ENCODE measurements around the gene ARID1B.

GRCh38 chr6:157203764-157204163 is 426.6 kb downstream of the ARID1B start:
- TF ChIP-seq ZNF692 (tag by site-specific recombination; IDR thresholded peaks at IDR 0.05) (no peak), CTCF (tag by site-specific recombination; IDR thresholded peaks at IDR 0.05) (no peak), REST (tag by site-specific recombination; IDR thresholded peaks at IDR 0.05) (no peak), ZNF837 (tag by site-specific recombination; IDR thresholded peaks at IDR 0.05) (no peak)

All from HEK293 (cell line).